ENCODE data around the gene KIF2A. TPM values are rescaled to one million over a fixed set of nuclear protein-coding genes. Genes with fewer than 3 reads are reported as not detected.

KIF2A gene
- total RNA-seq, 1 experiment from 2014 or later, result 42.9 TPM

DNA sequence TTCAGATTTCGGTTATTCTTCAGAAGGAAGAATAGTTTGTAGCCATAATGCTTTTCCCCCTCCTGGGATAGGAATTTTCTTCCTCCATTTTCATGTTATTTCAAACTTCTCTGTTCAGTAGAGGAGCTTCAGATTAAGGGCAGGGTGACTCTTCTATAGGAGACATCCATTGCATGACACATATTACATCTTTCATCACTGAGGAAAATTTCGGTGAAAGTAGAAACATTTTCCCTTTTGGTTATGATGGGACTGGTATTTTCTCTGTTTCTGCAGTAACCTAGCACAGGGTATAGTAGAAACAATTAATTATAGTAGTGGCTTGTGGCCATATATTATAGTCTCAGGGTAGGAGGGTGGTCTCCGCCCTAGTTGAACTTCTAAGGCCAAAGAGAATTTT is 107.7 kb downstream of the KIF2A start:
- H3K27me3 ChIP-seq (ENCODE audit: insufficient read depth, low read length), result no peaks in the 10 kb centered on the region
- CTCF ChIA-PET, result no interaction called here
- H3K9me3 ChIP-seq (ENCODE audit: control insufficient read depth in 1 of 2, insufficient read depth in 1 of 2, low read depth in 1 of 2, low read length in 2 of 2), result no peaks in the 10 kb centered on the region
- 0 out of 2 replicates have a peak, but pooled peaks cover 4% of the 10 kb centered on the region for H4K20me1 ChIP-seq (ENCODE audit: insufficient read depth)
- H3K9me2 ChIP-seq (ENCODE audit: insufficient read depth), result no peaks in the 10 kb centered on the region
- no peak overlapping the region for H3K27ac ChIP-seq (ENCODE audit: low read depth, low read length)
- no peak for DNase-seq (ENCODE audit: low read depth, low spot score)
- H3K4me3 ChIP-seq (replicated peaks in 1 of 2; ENCODE audit: low read depth in 1 of 2, low read length in 2 of 2), result peak overlapping the region; percentile 72 to 83
- peak overlapping the region; percentile 96 for H3K9ac ChIP-seq (ENCODE audit: low read length)
- no peak for ATAC-seq
- BruUV-seq (replicated peaks), result no TSS peak
- H2AFZ ChIP-seq (ENCODE audit: low read depth, low read length, poor library complexity, severe bottlenecking), result no peak overlapping the region
- POLR2A ChIA-PET, result interaction anchor here (2.8 kb wide), 1 partner anchor 10 kb away, joined by 24 read pairs; the partner anchor contains the start of gene DIMT1
- peaks cover 61% of the 10 kb centered on the region for H3K79me2 ChIP-seq (ENCODE audit: insufficient read depth, low read length)
- RAD21 ChIA-PET (ENCODE audit: low non-redundant PET in 1 of 2, low total read pairs in 2 of 2, uncharacterized antibody in 2 of 2, unreplicated experiment in 2 of 2), result interaction anchor here (0.6 to 0.7 kb wide), 2 partner anchors 26 to 950 kb away, joined by 3 read pairs; no protein-coding TSS in a partner anchor
- TF ChIP-seq ELF1 (IDR thresholded peaks at IDR 0.05; ENCODE audit: borderline replicate concordance, low read depth), result no peak
- no peak for TF ChIP-seq FOSL1 (IDR thresholded peaks at IDR 0.05; ENCODE audit: low read depth)
- no peak for TF ChIP-seq JUND (IDR thresholded peaks at IDR 0.05)
- no peak for TF ChIP-seq EZH2 (IDR thresholded peaks at IDR 0.05)
- no peak for TF ChIP-seq CBX3 (IDR thresholded peaks at IDR 0.05; ENCODE audit: low read depth)
- TF ChIP-seq TCF7L2 (IDR thresholded peaks at IDR 0.05; ENCODE audit: borderline replicate concordance, extremely low read depth, insufficient read depth, insufficient read length), result no peak
- no peak for TF ChIP-seq CEBPB (IDR thresholded peaks at IDR 0.05; ENCODE audit: low read depth)
- TF ChIP-seq, protein P1, sequence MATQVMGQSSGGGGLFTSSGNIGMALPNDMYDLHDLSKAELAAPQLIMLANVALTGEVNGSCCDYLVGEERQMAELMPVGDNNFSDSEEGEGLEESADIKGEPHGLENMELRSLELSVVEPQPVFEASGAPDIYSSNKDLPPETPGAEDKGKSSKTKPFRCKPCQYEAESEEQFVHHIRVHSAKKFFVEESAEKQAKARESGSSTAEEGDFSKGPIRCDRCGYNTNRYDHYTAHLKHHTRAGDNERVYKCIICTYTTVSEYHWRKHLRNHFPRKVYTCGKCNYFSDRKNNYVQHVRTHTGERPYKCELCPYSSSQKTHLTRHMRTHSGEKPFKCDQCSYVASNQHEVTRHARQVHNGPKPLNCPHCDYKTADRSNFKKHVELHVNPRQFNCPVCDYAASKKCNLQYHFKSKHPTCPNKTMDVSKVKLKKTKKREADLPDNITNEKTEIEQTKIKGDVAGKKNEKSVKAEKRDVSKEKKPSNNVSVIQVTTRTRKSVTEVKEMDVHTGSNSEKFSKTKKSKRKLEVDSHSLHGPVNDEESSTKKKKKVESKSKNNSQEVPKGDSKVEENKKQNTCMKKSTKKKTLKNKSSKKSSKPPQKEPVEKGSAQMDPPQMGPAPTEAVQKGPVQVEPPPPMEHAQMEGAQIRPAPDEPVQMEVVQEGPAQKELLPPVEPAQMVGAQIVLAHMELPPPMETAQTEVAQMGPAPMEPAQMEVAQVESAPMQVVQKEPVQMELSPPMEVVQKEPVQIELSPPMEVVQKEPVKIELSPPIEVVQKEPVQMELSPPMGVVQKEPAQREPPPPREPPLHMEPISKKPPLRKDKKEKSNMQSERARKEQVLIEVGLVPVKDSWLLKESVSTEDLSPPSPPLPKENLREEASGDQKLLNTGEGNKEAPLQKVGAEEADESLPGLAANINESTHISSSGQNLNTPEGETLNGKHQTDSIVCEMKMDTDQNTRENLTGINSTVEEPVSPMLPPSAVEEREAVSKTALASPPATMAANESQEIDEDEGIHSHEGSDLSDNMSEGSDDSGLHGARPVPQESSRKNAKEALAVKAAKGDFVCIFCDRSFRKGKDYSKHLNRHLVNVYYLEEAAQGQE (IDR thresholded peaks at IDR 0.05; ENCODE audit: low read depth), result no peak
- TF ChIP-seq RAD21 (IDR thresholded peaks at IDR 0.05; ENCODE audit: low read depth), result no peak
- TF ChIP-seq, protein P2, sequence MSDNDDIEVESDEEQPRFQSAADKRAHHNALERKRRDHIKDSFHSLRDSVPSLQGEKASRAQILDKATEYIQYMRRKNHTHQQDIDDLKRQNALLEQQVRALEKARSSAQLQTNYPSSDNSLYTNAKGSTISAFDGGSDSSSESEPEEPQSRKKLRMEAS (IDR thresholded peaks at IDR 0.05), result no peak
- TF ChIP-seq EGR1 (IDR thresholded peaks at IDR 0.05; ENCODE audit: low read depth), result no peak
- no peak for TF ChIP-seq POLR2A (IDR thresholded peaks at IDR 0.05; ENCODE audit: borderline replicate concordance, extremely low read depth, insufficient read depth, insufficient read length)
- TF ChIP-seq, protein P3, sequence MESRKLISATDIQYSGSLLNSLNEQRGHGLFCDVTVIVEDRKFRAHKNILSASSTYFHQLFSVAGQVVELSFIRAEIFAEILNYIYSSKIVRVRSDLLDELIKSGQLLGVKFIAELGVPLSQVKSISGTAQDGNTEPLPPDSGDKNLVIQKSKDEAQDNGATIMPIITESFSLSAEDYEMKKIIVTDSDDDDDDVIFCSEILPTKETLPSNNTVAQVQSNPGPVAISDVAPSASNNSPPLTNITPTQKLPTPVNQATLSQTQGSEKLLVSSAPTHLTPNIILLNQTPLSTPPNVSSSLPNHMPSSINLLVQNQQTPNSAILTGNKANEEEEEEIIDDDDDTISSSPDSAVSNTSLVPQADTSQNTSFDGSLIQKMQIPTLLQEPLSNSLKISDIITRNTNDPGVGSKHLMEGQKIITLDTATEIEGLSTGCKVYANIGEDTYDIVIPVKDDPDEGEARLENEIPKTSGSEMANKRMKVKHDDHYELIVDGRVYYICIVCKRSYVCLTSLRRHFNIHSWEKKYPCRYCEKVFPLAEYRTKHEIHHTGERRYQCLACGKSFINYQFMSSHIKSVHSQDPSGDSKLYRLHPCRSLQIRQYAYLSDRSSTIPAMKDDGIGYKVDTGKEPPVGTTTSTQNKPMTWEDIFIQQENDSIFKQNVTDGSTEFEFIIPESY (IDR thresholded peaks at IDR 0.05; ENCODE audit: extremely low read depth, insufficient replicate concordance, low read length), result no peak
- TF ChIP-seq YY1 (IDR thresholded peaks at IDR 0.05; ENCODE audit: extremely low read depth, insufficient replicate concordance, low read depth, low read length), result no peak
- no peak for TF ChIP-seq SIN3A (IDR thresholded peaks at IDR 0.05; ENCODE audit: low read depth)
- TF ChIP-seq POLR2AphosphoS5 (IDR thresholded peaks at IDR 0.05; ENCODE audit: low read depth, low read length), result no peak
- TF ChIP-seq ZNF274 (IDR thresholded peaks at IDR 0.05; ENCODE audit: low read depth, low read length), result no peak
- TF ChIP-seq, protein P4, sequence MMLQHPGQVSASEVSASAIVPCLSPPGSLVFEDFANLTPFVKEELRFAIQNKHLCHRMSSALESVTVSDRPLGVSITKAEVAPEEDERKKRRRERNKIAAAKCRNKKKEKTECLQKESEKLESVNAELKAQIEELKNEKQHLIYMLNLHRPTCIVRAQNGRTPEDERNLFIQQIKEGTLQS (IDR thresholded peaks at IDR 0.05), result no peak
- TF ChIP-seq, protein P5, sequence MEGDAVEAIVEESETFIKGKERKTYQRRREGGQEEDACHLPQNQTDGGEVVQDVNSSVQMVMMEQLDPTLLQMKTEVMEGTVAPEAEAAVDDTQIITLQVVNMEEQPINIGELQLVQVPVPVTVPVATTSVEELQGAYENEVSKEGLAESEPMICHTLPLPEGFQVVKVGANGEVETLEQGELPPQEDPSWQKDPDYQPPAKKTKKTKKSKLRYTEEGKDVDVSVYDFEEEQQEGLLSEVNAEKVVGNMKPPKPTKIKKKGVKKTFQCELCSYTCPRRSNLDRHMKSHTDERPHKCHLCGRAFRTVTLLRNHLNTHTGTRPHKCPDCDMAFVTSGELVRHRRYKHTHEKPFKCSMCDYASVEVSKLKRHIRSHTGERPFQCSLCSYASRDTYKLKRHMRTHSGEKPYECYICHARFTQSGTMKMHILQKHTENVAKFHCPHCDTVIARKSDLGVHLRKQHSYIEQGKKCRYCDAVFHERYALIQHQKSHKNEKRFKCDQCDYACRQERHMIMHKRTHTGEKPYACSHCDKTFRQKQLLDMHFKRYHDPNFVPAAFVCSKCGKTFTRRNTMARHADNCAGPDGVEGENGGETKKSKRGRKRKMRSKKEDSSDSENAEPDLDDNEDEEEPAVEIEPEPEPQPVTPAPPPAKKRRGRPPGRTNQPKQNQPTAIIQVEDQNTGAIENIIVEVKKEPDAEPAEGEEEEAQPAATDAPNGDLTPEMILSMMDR (IDR thresholded peaks at IDR 0.05 in 2 of 3, conservative IDR thresholded peaks at IDR 0.05 in 1 of 3; ENCODE audit: borderline replicate concordance in 1 of 3, insufficient read depth in 1 of 3, low read depth in 2 of 3, low read length in 2 of 3), result no peak
- H3K4me2 ChIP-seq (ENCODE audit: low read length), result peak overlapping the region; percentile 81
- intact Hi-C loops (cut with micrococcal nuclease), result no loop called here
- H3K36me3 ChIP-seq (ENCODE audit: control insufficient read depth in 1 of 2, insufficient read depth in 2 of 2, low read length in 2 of 2), result 0 out of 4 replicates have a peak, but pooled peaks cover 0 to 2% of the 10 kb centered on the region in 2 experiments
- H3K4me1 ChIP-seq (ENCODE audit: control insufficient read depth in 1 of 2, insufficient read depth in 2 of 2, low read length in 2 of 2), result peaks cover 14 to 17% of the 10 kb centered on the region in 2 experiments; a peak in 3 of 4 replicates

All from HCT116 (cell line).